WTC11 (cell line): ENCODE measurements around the gene SPDEF. TPM values are rescaled to one million over a fixed set of nuclear protein-coding genes. Genes with fewer than 3 reads are reported as not detected.
A peak's percentile ranks its signal among the peaks of the same experiment; 100 is the strongest.

Source experiments
- ATAC-seq: fragments of 200-7000 bp; cut with Tn5 transposase; 2 replicates; pipeline ENCODE4 v1.10.0; 2021; ENCODE audit warnings: mild to moderate bottlenecking, moderate library complexity
- CTCF ChIA-PET: fragments of 300-600 bp; sonication (Branson Sonifier 250); formaldehyde crosslinking; loops from one replicate; lab custom pipeline; 2021; ENCODE audit warnings: antibody characterized with exemption; lab: Charles Lee
- POLR2A ChIA-PET: fragments of 350-600 bp; sonication (Branson Sonifier 250); formaldehyde crosslinking; loops from one replicate; lab custom pipeline; 2021; ENCODE audit warnings: antibody characterized with exemption; lab: Charles Lee
- DNase-seq: peaks from one replicate; pipeline ENCODE4 v3.0.0; 2021; ENCODE audit warnings: low spot score
- H3K27ac Mint-ChIP-seq: 2 replicates; pipeline ENCODE4 v1.8.0; 2021; ENCODE audit warnings: mixed read lengths
- H3K27me3 Mint-ChIP-seq: 2 replicates; pipeline ENCODE4 v1.8.0; 2021; ENCODE audit warnings: low read depth, mild to moderate bottlenecking, moderate library complexity, mixed read lengths
- H3K36me3 Mint-ChIP-seq: 2 replicates; pipeline ENCODE4 v1.8.0; 2021; ENCODE audit warnings: mixed read lengths
- H3K4me1 Mint-ChIP-seq: 2 replicates; pipeline ENCODE4 v1.8.0; 2022; ENCODE audit warnings: mixed read lengths
- H3K4me3 Mint-ChIP-seq: 2 replicates; pipeline ENCODE4 v1.8.0; 2021; ENCODE audit warnings: mild to moderate bottlenecking, moderate library complexity, mixed read lengths
- H3K9me3 Mint-ChIP-seq: 2 replicates; pipeline ENCODE4 v1.8.0; 2021; ENCODE audit warnings: mixed read lengths
- AFF4 ChIP-seq: sonication (generic); formaldehyde crosslinking; IDR thresholded peaks from 2 replicates; pipeline ENCODE4 v1.8.1; 2023; ENCODE audit warnings: mild to moderate bottlenecking, missing genetic modification reagents, borderline replicate concordance
- E2F1 ChIP-seq: sonication (generic); formaldehyde crosslinking; IDR thresholded peaks from 2 replicates; pipeline ENCODE4 v1.8.0; 2022; ENCODE audit warnings: mild to moderate bottlenecking, missing genetic modification reagents
- E2F5 ChIP-seq: sonication (generic); formaldehyde crosslinking; IDR thresholded peaks from 2 replicates; pipeline ENCODE4 v1.8.1; 2022; ENCODE audit warnings: mild to moderate bottlenecking, moderate library complexity, missing genetic modification reagents
- ELF4 ChIP-seq: sonication (generic); formaldehyde crosslinking; IDR thresholded peaks from 2 replicates; pipeline ENCODE4 v1.8.1; 2022; ENCODE audit warnings: low read depth, mild to moderate bottlenecking, moderate library complexity, missing genetic modification reagents
- ESRRA ChIP-seq: sonication (generic); formaldehyde crosslinking; IDR thresholded peaks from 2 replicates; pipeline ENCODE4 v1.8.1; 2022; ENCODE audit warnings: mild to moderate bottlenecking, missing genetic modification reagents, borderline replicate concordance
- FOXK1 ChIP-seq: sonication (generic); formaldehyde crosslinking; IDR thresholded peaks from 2 replicates; pipeline ENCODE4 v1.8.0; 2022; ENCODE audit warnings: mild to moderate bottlenecking, moderate library complexity, missing genetic modification reagents
- FOXP4 ChIP-seq: sonication (generic); formaldehyde crosslinking; IDR thresholded peaks from 2 replicates; pipeline ENCODE4 v1.8.0; 2022; ENCODE audit warnings: mild to moderate bottlenecking, missing genetic modification reagents
- HMGXB4 ChIP-seq: sonication (generic); formaldehyde crosslinking; IDR thresholded peaks from 2 replicates; pipeline ENCODE4 v1.8.1; 2023; ENCODE audit warnings: mild to moderate bottlenecking, moderate library complexity, missing genetic modification reagents
- IRF1 ChIP-seq: sonication (generic); formaldehyde crosslinking; IDR thresholded peaks from 2 replicates; pipeline ENCODE4 v1.8.0; 2023; ENCODE audit warnings: missing genetic modification reagents
- IRF2 ChIP-seq: sonication (generic); formaldehyde crosslinking; IDR thresholded peaks from 2 replicates; pipeline ENCODE4 v1.8.0; 2022; ENCODE audit warnings: low read depth, missing genetic modification reagents, borderline replicate concordance
- MAX ChIP-seq: sonication (generic); formaldehyde crosslinking; IDR thresholded peaks from 2 replicates; pipeline ENCODE4 v1.8.0; 2022; ENCODE audit warnings: mild to moderate bottlenecking, missing genetic modification reagents
- PRDM15 ChIP-seq: sonication (generic); formaldehyde crosslinking; IDR thresholded peaks from 2 replicates; pipeline ENCODE4 v1.8.0; 2022; ENCODE audit warnings: missing genetic modification reagents
- SMAD3 ChIP-seq: sonication (generic); formaldehyde crosslinking; IDR thresholded peaks from 2 replicates; pipeline ENCODE4 v1.8.0; 2022; ENCODE audit warnings: missing genetic modification reagents, mild to moderate bottlenecking, borderline replicate concordance
- ZNF232 ChIP-seq: sonication (generic); formaldehyde crosslinking; IDR thresholded peaks from 2 replicates; pipeline ENCODE4 v1.8.0; 2022; ENCODE audit warnings: mild to moderate bottlenecking, missing genetic modification reagents
- total RNA-seq: library from RNA; stranded (reverse); gene quantifications from 3 replicates; pipeline ENCODE4 v1.2.3, GENCODE V29; 2021

The SPDEF gene
- total RNA-seq, 1 experiment from 2014 or later: 0.72 TPM

- TF ChIP-seq ELF4: no peak
- TF ChIP-seq, all 79 proteins: peak for 0
Observed at GRCh38 chr6:34555328-34555727, 801 bp downstream of the SPDEF start (continued).

GRCh38 chr6:34555007-34555322, 1.2 kb downstream of the SPDEF start:
- Mint-ChIP-seq H3K9me3 (no peaks in the 10 kb centered on the region), H3K36me3 (no peaks in the 10 kb centered on the region), H3K4me1 (peaks cover 8% of the 10 kb centered on the region), H3K4me3 (no peak overlapping the region), H3K27ac (no peak overlapping the region), H3K27me3 (no peaks in the 10 kb centered on the region; the same call in 1 of the 2 replicates)
- CTCF ChIA-PET: interaction anchor here (0.6 to 3.2 kb wide), 5 partner anchors 11 to 95 kb away, joined by 3 to 11 read pairs (median 4); no protein-coding TSS in a partner anchor
- POLR2A ChIA-PET: no interaction called here
- no peak for TF ChIP-seq IRF1 (CRISPR knock-in tag)
- TF ChIP-seq ESRRA (CRISPR knock-in tag): no peak
- no peak for TF ChIP-seq FOXK1 (CRISPR knock-in tag)
- TF ChIP-seq MAX (CRISPR knock-in tag): no peak
- TF ChIP-seq HMGXB4 (CRISPR knock-in tag): no peak
- TF ChIP-seq AFF4 (CRISPR knock-in tag): no peak
- TF ChIP-seq SMAD3: no peak
- no peak for TF ChIP-seq E2F5 (CRISPR knock-in tag)
- TF ChIP-seq FOXP4 (CRISPR knock-in tag): no peak
- no peak for TF ChIP-seq ZNF232 (CRISPR knock-in tag)
- DNase-seq (no peak), ATAC-seq (no peak)

GRCh38 chr6:34554291-34555006, 1.7 kb downstream of the SPDEF start:
- peaks cover 4% of the 10 kb centered on the region for H3K4me1 Mint-ChIP-seq
- ATAC-seq (no peak), DNase-seq (no peak)
- H3K27ac Mint-ChIP-seq: 0 out of 2 replicates have a peak overlapping the region, but pooled peaks have one; percentile 72
- ChIA-PET POLR2A (interaction anchor here (0.9 kb wide), 1 partner anchor 9 kb away, joined by 3 read pairs; no protein-coding TSS in a partner anchor), CTCF (interaction anchor here (0.6 to 3.2 kb wide), 4 partner anchors 15 to 94 kb away, joined by 3 to 11 read pairs (median 6); no protein-coding TSS in a partner anchor)
- H3K36me3 Mint-ChIP-seq: no peaks in the 10 kb centered on the region
- H3K4me3 Mint-ChIP-seq: no peak overlapping the region
- no peaks in the 10 kb centered on the region for H3K27me3 Mint-ChIP-seq
- H3K9me3 Mint-ChIP-seq: no peaks in the 10 kb centered on the region
- TF ChIP-seq E2F5 (CRISPR knock-in tag) (no peak), PRDM15 (no peak), E2F1 (no peak), IRF2 (no peak)
